AG10803 (cell line): ENCODE results near the gene MTAP.

Experiments used
- DNase-seq: peaks from one replicate; pipeline ENCODE4 v3.0.0; 2010; ENCODE audit warnings: low read depth
- H3K4me3 ChIP-seq: 2 replicates; pipeline ENCODE4 v1.5.1; 2011; ENCODE audit warnings: mild to moderate bottlenecking, low read length, control low read depth
- CTCF ChIP-seq: conservative IDR thresholded peaks from 2 replicates; pipeline ENCODE4 v1.5.1; 2011; ENCODE audit warnings: mild to moderate bottlenecking, low read length, control low read depth, inconsistent platforms

Gene MTAP

GRCh38 chr9:21802418-21803000 lies at the start of gene MTAP:
Gene MTAP, plus strand, starts transcription at chr9:21802636. Its CDS starts 113 bp downstream, at chr9:21802749.
- DNase-seq = peak; percentile 92
- TF ChIP-seq CTCF = no peak
- peak within 1 kb of the TSS; percentile 69 for H3K4me3 ChIP-seq

- H3K4me3 ChIP-seq = no peak overlapping the region
- TF ChIP-seq CTCF = no peak
- no peak for DNase-seq
These were observed 48.9 kb upstream of the MTAP start for GRCh38 chr9:21753523-21753922.

GRCh38 chr9:21754741-21755140 lies 47.7 kb upstream of the MTAP start:
- H3K4me3 ChIP-seq = no peak overlapping the region
- no peak for DNase-seq
- TF ChIP-seq CTCF = no peak

- no peak for DNase-seq
- TF ChIP-seq CTCF = no peak
- H3K4me3 ChIP-seq = no peak overlapping the region
These were observed 43.9 kb upstream of the MTAP start for GRCh38 chr9:21758540-21758939.

GRCh38 chr9:21761309-21761901 lies 41.0 kb upstream of the MTAP start:
- no peak overlapping the region for H3K4me3 ChIP-seq
- peak; percentile 48 for DNase-seq
- no peak for TF ChIP-seq CTCF

- no peak for TF ChIP-seq CTCF
- DNase-seq = no peak
- H3K4me3 ChIP-seq = no peak overlapping the region
These were observed 40.4 kb upstream of the MTAP start for GRCh38 chr9:21762064-21762463.

GRCh38 chr9:21764846-21765245 lies 37.6 kb upstream of the MTAP start:
- TF ChIP-seq CTCF = no peak
- DNase-seq = peak; percentile 53
- no peak overlapping the region for H3K4me3 ChIP-seq
